Left ventricle myocardium superior (tissue), 1 donor: ENCODE measurements around the gene DCUN1D5. TPM values are rescaled to one million over a fixed set of nuclear protein-coding genes. Genes with fewer than 3 reads are reported as not detected.

ENCODE experiments used
- ATAC-seq: fragments of 200-7000 bp; cut with Tn5 transposase; one replicate; pipeline ENCODE4 v1.9.1; 2020; ENCODE audit warnings: mild to moderate bottlenecking, moderate library complexity
- DNase-seq: peaks from one replicate; pipeline ENCODE4 v3.0.0-alpha.2; 2020
- intact Hi-C: fragments of 100-400 bp; cut with micrococcal nuclease; formaldehyde crosslinking; loops from one replicate; pipeline ENCODE4 v1.11.0; 2022
- long read RNA-seq: library from polyadenylated mRNA; unstranded; transcript quantifications from one replicate; pipeline ENCODE4 v2.0.0, GENCODE V29; 2021
- total RNA-seq: library from RNA; stranded (reverse); fragmentation: NEBNext Ultra II Directional; extraction: Animal tissue kit (Norgen Biotek cat#: 25700); gene quantifications from one replicate; pipeline ENCODE4 v1.2.1, GENCODE V29; 2021
- donor health status: DM: no; HTN: yes; CAD: no; lungs with severe emphysema.

The DCUN1D5 gene
- total RNA-seq: 29.0 TPM
- long read RNA-seq, transcript DCUN1D5-201 (8 exons, 1,337 nt): major isoform, 52 of 54 reads
- long read RNA-seq, partial matches to known transcripts: 0 of 54 reads
- long read RNA-seq, other reads (novel, unspliced or antisense): 0 of 54 reads

- intact Hi-C loops: no loop called here
- ATAC-seq (peak; percentile 100), DNase-seq (peak; percentile 97)
Observed at GRCh38 chr11:103091801-103092524, at the start of gene DCUN1D5. Gene DCUN1D5 (minus strand): TSS chr11:103092160. CDS start chr11:103091872, 288 bp downstream.

- no peak for DNase-seq
- ATAC-seq: no peak
- intact Hi-C loops: no loop called here
Observed at GRCh38 chr11:103125462-103125861, 33.5 kb upstream of the DCUN1D5 start.

GRCh38 chr11:103114836-103115235 is 22.9 kb upstream of the DCUN1D5 start:
- DNase-seq: no peak
- ATAC-seq: no peak
- intact Hi-C loops: no loop called here

GRCh38 chr11:103112364-103112763 is 20.4 kb upstream of the DCUN1D5 start:
- ATAC-seq (no peak), DNase-seq (no peak)
- intact Hi-C loops: no loop called here

GRCh38 chr11:103111400-103111799 is 19.4 kb upstream of the DCUN1D5 start:
- ATAC-seq (no peak), DNase-seq (no peak)
- intact Hi-C loops: no loop called here

GRCh38 chr11:103110391-103110790 is 18.4 kb upstream of the DCUN1D5 start:
- intact Hi-C loops: no loop called here
- ATAC-seq: no peak
- DNase-seq: no peak

GRCh38 chr11:103109818-103110388 is 17.9 kb upstream of the DCUN1D5 start:
- DNase-seq (peak; percentile 33), ATAC-seq (peak; percentile 9)
- intact Hi-C loops: no loop called here

- intact Hi-C loops: no loop called here
- DNase-seq: peak; percentile 94
- ATAC-seq: peak; percentile 100
Observed at GRCh38 chr11:103108933-103109817, 17.2 kb upstream of the DCUN1D5 start, which contains the start of gene DYNC2H1. Gene DYNC2H1 (plus strand): TSS chr11:103109426. CDS start chr11:103109575, 149 bp downstream.

GRCh38 chr11:103097279-103097678 is 5.3 kb upstream of the DCUN1D5 start:
- DNase-seq (no peak), ATAC-seq (no peak)
- intact Hi-C loops: no loop called here

- intact Hi-C loops: no loop called here
- ATAC-seq: peak; percentile 73
Observed at GRCh38 chr11:103091064-103091800, 728 bp downstream of the DCUN1D5 start.

GRCh38 chr11:103086461-103086860 is 5.5 kb downstream of the DCUN1D5 start:
- DNase-seq (no peak), ATAC-seq (no peak)
- intact Hi-C loops: no loop called here

More at GRCh38 chr11:103091064-103091800, 728 bp downstream of the DCUN1D5 start:
- DNase-seq: peak; percentile 46

- no peak for ATAC-seq
- DNase-seq: no peak
- intact Hi-C loops: no loop called here
Observed at GRCh38 chr11:103085758-103086365, 6.1 kb downstream of the DCUN1D5 start.

- DNase-seq (no peak), ATAC-seq (no peak)
- intact Hi-C loops: no loop called here
Observed at GRCh38 chr11:103079833-103080232, 12.1 kb downstream of the DCUN1D5 start.

- no peak for DNase-seq
- ATAC-seq: no peak
- intact Hi-C loops: no loop called here
Observed at GRCh38 chr11:103078710-103079109, 13.2 kb downstream of the DCUN1D5 start.

GRCh38 chr11:103077554-103077953 is 14.4 kb downstream of the DCUN1D5 start:
- no peak for ATAC-seq
- no peak for DNase-seq
- intact Hi-C loops: no loop called here

- no peak for ATAC-seq
- intact Hi-C loops: no loop called here
Observed at GRCh38 chr11:103076361-103076760, 15.6 kb downstream of the DCUN1D5 start.

GRCh38 chr11:103071008-103071407 is 21.0 kb downstream of the DCUN1D5 start:
- ATAC-seq (no peak), DNase-seq (no peak)
- intact Hi-C loops: no loop called here

More at GRCh38 chr11:103076361-103076760, 15.6 kb downstream of the DCUN1D5 start:
- no peak for DNase-seq

GRCh38 chr11:103070142-103070541 is 21.8 kb downstream of the DCUN1D5 start:
- ATAC-seq: no peak
- intact Hi-C loops: no loop called here

More at GRCh38 chr11:103070142-103070541, 21.8 kb downstream of the DCUN1D5 start:
- no peak for DNase-seq
